Measurements from ENCODE around the gene FMNL3.

Gene FMNL3

GRCh38 chr12:49708851-49709250 lies 1.6 kb upstream of the FMNL3 start:
- DNase-seq (ENCODE audit: low read depth): no peak
- H3K4me3 ChIP-seq (ENCODE audit: control insufficient read depth, low read depth, low read length): no peak overlapping the region
- TF ChIP-seq CTCF (IDR thresholded peaks at IDR 0.05; ENCODE audit: control insufficient read depth, insufficient read depth, low read depth, low read length, missing control alignments): no peak

GRCh38 chr12:49707812-49708147 lies 575 bp upstream of the FMNL3 start:
- DNase-seq (ENCODE audit: low read depth): no peak
- no peak overlapping the region for H3K4me3 ChIP-seq (ENCODE audit: control insufficient read depth, low read depth, low read length)
- no peak for TF ChIP-seq CTCF (IDR thresholded peaks at IDR 0.05; ENCODE audit: control insufficient read depth, insufficient read depth, low read depth, low read length, missing control alignments)

- H3K4me3 ChIP-seq (ENCODE audit: control insufficient read depth, low read depth, low read length): peak overlapping the region; percentile 77
- TF ChIP-seq CTCF (IDR thresholded peaks at IDR 0.05; ENCODE audit: control insufficient read depth, insufficient read depth, low read depth, low read length, missing control alignments): no peak
- no peak for DNase-seq (ENCODE audit: low read depth)
Measured at GRCh38 chr12:49706351-49707127, 666 bp downstream of the FMNL3 start.

- no peak for TF ChIP-seq CTCF (IDR thresholded peaks at IDR 0.05; ENCODE audit: control insufficient read depth, insufficient read depth, low read depth, low read length, missing control alignments)
- no peak for DNase-seq (ENCODE audit: low read depth)
- H3K4me3 ChIP-seq (ENCODE audit: control insufficient read depth, low read depth, low read length): peak overlapping the region; percentile 77
Measured at GRCh38 chr12:49705479-49706134, 1.6 kb downstream of the FMNL3 start.

- H3K4me3 ChIP-seq (ENCODE audit: control insufficient read depth, low read depth, low read length): no peak overlapping the region
- no peak for DNase-seq (ENCODE audit: low read depth)
Measured at GRCh38 chr12:49703647-49704137, 3.5 kb downstream of the FMNL3 start.

GRCh38 chr12:49702676-49703215 lies 4.5 kb downstream of the FMNL3 start:
- DNase-seq (ENCODE audit: low read depth): no peak
- H3K4me3 ChIP-seq (ENCODE audit: control insufficient read depth, low read depth, low read length): no peak overlapping the region
- TF ChIP-seq CTCF (IDR thresholded peaks at IDR 0.05; ENCODE audit: control insufficient read depth, insufficient read depth, low read depth, low read length, missing control alignments): no peak

More at GRCh38 chr12:49703647-49704137, 3.5 kb downstream of the FMNL3 start:
- TF ChIP-seq CTCF (IDR thresholded peaks at IDR 0.05; ENCODE audit: control insufficient read depth, insufficient read depth, low read depth, low read length, missing control alignments): no peak

All from AG09309 (cell line).